OCI-LY1 (cell line): ENCODE results near the gene GPSM1.

Source experiments
- CTCF ChIP-seq: fragments of 200-600 bp; sonication (generic), shearing (Covaris generic); IDR thresholded peaks from 2 replicates; pipeline ENCODE4 v1.5.1; 2017; ENCODE audit warnings: mild to moderate bottlenecking, antibody characterized with exemption, low read length, moderate library complexity, mixed read lengths
- EZH2 ChIP-seq: fragments of 200-600 bp; sonication (generic), shearing (Covaris generic); IDR thresholded peaks from 2 replicates; pipeline ENCODE4 v1.8.0; 2017; ENCODE audit warnings: borderline replicate concordance, mixed run types, mild to moderate bottlenecking, antibody characterized with exemption, low read length, moderate library complexity, mixed read lengths

GRCh38 chr9:136292026-136292538, 35.3 kb upstream of the GPSM1 start:
- TF ChIP-seq CTCF (no peak), EZH2 (no peak)
